ENCODE results near the gene ZNF516. TPM values are rescaled to one million over a fixed set of nuclear protein-coding genes. Genes with fewer than 3 reads are reported as not detected.

The ZNF516 gene
- total and polyA plus RNA-seq, 2 of the 4 experiments (the other 2 are of a cell fraction), result 7.9 to 16.9 TPM

GRCh38 chr18:76408480-76409067 lies 86.5 kb downstream of the ZNF516 start:
- H3K27me3 ChIP-seq (ENCODE audit: control insufficient read depth, insufficient read depth, low read length), result no peaks in the 10 kb centered on the region
- no peak for TF ChIP-seq RCOR1 (IDR thresholded peaks at IDR 0.05; ENCODE audit: insufficient replicate concordance, low read length)
- no peak for TF ChIP-seq BHLHE40 (IDR thresholded peaks at IDR 0.05; ENCODE audit: low read depth, low read length)
- TF ChIP-seq RAD21 (IDR thresholded peaks at IDR 0.05; ENCODE audit: low read length), result no peak
- no peak for TF ChIP-seq NFE2L2 (IDR thresholded peaks at IDR 0.05; ENCODE audit: low read depth, low read length)
- TF ChIP-seq MXI1 (IDR thresholded peaks at IDR 0.05; ENCODE audit: borderline replicate concordance, low read depth, low read length), result no peak
- BruUV-seq (replicated peaks), result no TSS peak
- no peak overlapping the region for H3K27ac ChIP-seq (ENCODE audit: insufficient read depth, low read length)
- H3K4me2 ChIP-seq (ENCODE audit: low read depth, low read length), result no peak overlapping the region
- WGBS, 2 experiments (ENCODE audit: extremely low coverage in 2 of 2, insufficient read length in 1 of 2), result 87% methylated on average over 5 of the region's 15 CpGs; no CpG with 5 or more reads in 1 of the 2 experiments
- no peak overlapping the region for H2BK120ac ChIP-seq (ENCODE audit: low read depth, low read length)
- H4K20me1 ChIP-seq (ENCODE audit: insufficient read depth, low read length), result peaks cover 91% of the 10 kb centered on the region
- no peak overlapping the region for H2AFZ ChIP-seq (replicated peaks; ENCODE audit: low read length, poor library complexity)
- intact Hi-C loops (cut with micrococcal nuclease) (no loop called here), in situ Hi-C loops (cut with MboI; ENCODE audit: low sequenced_read_pairs) (no loop called here), dilution Hi-C loops (cut with HindIII; ENCODE audit: low sequenced_read_pairs, unreplicated experiment) (no loop called here)
- no peak overlapping the region for H3K4me3 ChIP-seq (ENCODE audit: insufficient read depth, low read depth, low read length)
- H3K9me3 ChIP-seq (ENCODE audit: control insufficient read depth, insufficient read depth, low read length), result no peaks in the 10 kb centered on the region
- H3K14ac ChIP-seq (replicated peaks; ENCODE audit: low read depth, low read length), result no peak overlapping the region
- no peak overlapping the region for H3K4ac ChIP-seq (ENCODE audit: low read depth, low read length)
- H3K56ac ChIP-seq (ENCODE audit: extremely low read depth, insufficient read depth, low read length), result no peak overlapping the region
- H2AK5ac ChIP-seq (ENCODE audit: low read depth, low read length), result no peak overlapping the region
- no peak overlapping the region for H3K9ac ChIP-seq (ENCODE audit: low read depth, low read length)
- no peak overlapping the region for H2BK5ac ChIP-seq (ENCODE audit: low read depth, low read length, poor library complexity, severe bottlenecking)
- POLR2A ChIA-PET (ENCODE audit: unreplicated experiment), result no interaction called here
- H3K4me1 ChIP-seq (ENCODE audit: control insufficient read depth, insufficient read depth, low read length), result peaks cover 5% of the 10 kb centered on the region
- H3K79me1 ChIP-seq (ENCODE audit: low read depth in 1 of 2, low read length in 2 of 2), result peaks cover 54 to 96% of the 10 kb centered on the region in 2 experiments
- H2BK20ac ChIP-seq (ENCODE audit: low read depth, low read length), result no peak overlapping the region
- H3K36me3 ChIP-seq (ENCODE audit: control insufficient read depth, insufficient read depth, low read length), result peaks cover 17% of the 10 kb centered on the region; the same call in 1 of the 2 replicates
- H4K91ac ChIP-seq (ENCODE audit: insufficient read depth, low read depth, low read length), result no peak overlapping the region
- ATAC-seq (ENCODE audit: low read depth) (no peak), DNase-seq (no peak)
- H3K18ac ChIP-seq (ENCODE audit: low read depth, low read length), result no peak overlapping the region
- H3K23ac ChIP-seq (ENCODE audit: low read depth, low read length), result no peak overlapping the region
- no peak overlapping the region for H4K5ac ChIP-seq (ENCODE audit: low read depth, low read length)
- H2BK15ac ChIP-seq (ENCODE audit: low read depth, low read length), result no peak overlapping the region
- CTCF ChIA-PET, result no interaction called here
- no peak overlapping the region for H2AK9ac ChIP-seq (replicated peaks; ENCODE audit: low read depth, low read length, poor library complexity)
- H4K8ac ChIP-seq (ENCODE audit: low read depth in 2 of 2, low read length in 2 of 2), result no peak overlapping the region
- peaks cover 39% of the 10 kb centered on the region for H3K9me1 ChIP-seq (ENCODE audit: insufficient read depth, low read length)
